SK-N-SH treated with all-trans-retinoic acid at 6 μM for 48 hours (cell line): ENCODE data around the gene PLEKHG3.

Experiments used
- ATAC-seq: fragments of 200-7000 bp; cut with Tn5 transposase; 3 replicates; pipeline ENCODE4 v1.9.1; 2020; ENCODE audit warnings: mild to moderate bottlenecking, moderate library complexity
- ARNTL ChIP-seq: fragments of 450-650 bp; formaldehyde crosslinking; IDR thresholded peaks from 2 replicates; pipeline ENCODE4 v1.5.0; 2020; ENCODE audit warnings: low read depth, mild to moderate bottlenecking, moderate library complexity, borderline replicate concordance
- BACH2 ChIP-seq: fragments of 250-450 bp; sonication (Bioruptor Pico); IDR thresholded peaks from 2 replicates; pipeline ENCODE4 v1.9.0; 2021; ENCODE audit warnings: mild to moderate bottlenecking, borderline replicate concordance
- CREB5 ChIP-seq: fragments of 250-450 bp; sonication (Bioruptor Pico); IDR thresholded peaks from 2 replicates; pipeline ENCODE4 v1.5.1; 2020; ENCODE audit warnings: low read depth, mild to moderate bottlenecking, moderate library complexity
- CSDC2 ChIP-seq: fragments of 250-450 bp; sonication (Bioruptor Pico); IDR thresholded peaks from 2 replicates; pipeline ENCODE4 v1.5.0; 2020; ENCODE audit warnings: mild to moderate bottlenecking, moderate library complexity
- CSRNP3 ChIP-seq: fragments of 250-450 bp; sonication (Bioruptor Pico); IDR thresholded peaks from 2 replicates; pipeline ENCODE4 v1.5.1; 2021; ENCODE audit warnings: mild to moderate bottlenecking, moderate library complexity
- ESRRG ChIP-seq: fragments of 250-450 bp; sonication (Bioruptor Pico); IDR thresholded peaks from 2 replicates; pipeline ENCODE4 v1.6.1; 2021; ENCODE audit warnings: mild to moderate bottlenecking
- GLIS3 ChIP-seq: fragments of 250-450 bp; sonication (Bioruptor Pico); IDR thresholded peaks from 2 replicates; pipeline ENCODE4 v1.5.0; 2020; ENCODE audit warnings: mild to moderate bottlenecking, moderate library complexity
- ISL1 ChIP-seq: fragments of 250-450 bp; sonication (Bioruptor Pico); IDR thresholded peaks from 2 replicates; pipeline ENCODE4 v2.1.2; 2022; ENCODE audit warnings: mild to moderate bottlenecking, moderate library complexity
- OSR1 ChIP-seq: fragments of 250-450 bp; sonication (Bioruptor Pico); IDR thresholded peaks from 2 replicates; pipeline ENCODE4 v1.8.0; 2022; ENCODE audit warnings: moderate library complexity, mild to moderate bottlenecking, inconsistent platforms
- PATZ1 ChIP-seq: fragments of 250-450 bp; sonication (Bioruptor Pico); IDR thresholded peaks from 2 replicates; pipeline ENCODE4 v1.8.0; 2020; ENCODE audit warnings: mild to moderate bottlenecking, moderate library complexity, borderline replicate concordance
- POU6F1 ChIP-seq: fragments of 250-450 bp; sonication (Bioruptor Pico); IDR thresholded peaks from 2 replicates; pipeline ENCODE4 v1.8.0; 2021; ENCODE audit warnings: low read depth, mild to moderate bottlenecking, moderate library complexity, borderline replicate concordance
- PPARA ChIP-seq: fragments of 250-450 bp; sonication (Bioruptor Pico); IDR thresholded peaks from 2 replicates; pipeline ENCODE4 v1.5.0; 2020; ENCODE audit warnings: mild to moderate bottlenecking, borderline replicate concordance
- RARB ChIP-seq: fragments of 250-450 bp; sonication (Bioruptor Pico); IDR thresholded peaks from 2 replicates; pipeline ENCODE4 v1.8.0; 2021; ENCODE audit warnings: mild to moderate bottlenecking, moderate library complexity
- SNAI2 ChIP-seq: fragments of 250-450 bp; sonication (Bioruptor Pico); IDR thresholded peaks from 2 replicates; pipeline ENCODE4 v1.5.0; 2020; ENCODE audit warnings: mild to moderate bottlenecking, moderate library complexity
- TCF4 ChIP-seq: fragments of 250-450 bp; sonication (Bioruptor Pico); IDR thresholded peaks from 2 replicates; pipeline ENCODE4 v1.8.0; 2021; ENCODE audit warnings: mild to moderate bottlenecking, moderate library complexity, borderline replicate concordance
- TOX ChIP-seq: fragments of 250-450 bp; sonication (Bioruptor Pico); IDR thresholded peaks from 2 replicates; pipeline ENCODE4 v1.8.0; 2021; ENCODE audit warnings: mild to moderate bottlenecking, moderate library complexity, borderline replicate concordance
- TSHZ2 ChIP-seq: fragments of 250-450 bp; sonication (Bioruptor Pico); IDR thresholded peaks from 2 replicates; pipeline ENCODE4 v1.5.0; 2020; ENCODE audit warnings: mild to moderate bottlenecking, moderate library complexity
- ZC3H10 ChIP-seq: fragments of 250-450 bp; sonication (Bioruptor Pico); IDR thresholded peaks from 2 replicates; pipeline ENCODE4 v1.5.1; 2021; ENCODE audit warnings: mild to moderate bottlenecking, moderate library complexity
- ZFP3 ChIP-seq: fragments of 250-450 bp; sonication (Bioruptor Pico); IDR thresholded peaks from 2 replicates; pipeline ENCODE4 v1.5.0; 2020; ENCODE audit warnings: mild to moderate bottlenecking, moderate library complexity
- ZFP30 ChIP-seq: fragments of 450-650 bp; formaldehyde crosslinking; IDR thresholded peaks from 2 replicates; pipeline ENCODE4 v1.5.0; 2022; ENCODE audit warnings: mild to moderate bottlenecking, moderate library complexity
- ZNF565 ChIP-seq: fragments of 450-650 bp; formaldehyde crosslinking; conservative IDR thresholded peaks from 2 replicates; pipeline ENCODE4 v1.5.0; 2020; ENCODE audit warnings: low read depth, mild to moderate bottlenecking, moderate library complexity
- ZNF70 ChIP-seq: fragments of 450-650 bp; formaldehyde crosslinking; IDR thresholded peaks from 2 replicates; pipeline ENCODE4 v1.5.0; 2020; ENCODE audit warnings: mild to moderate bottlenecking, moderate library complexity
- ZNF8 ChIP-seq: fragments of 450-650 bp; formaldehyde crosslinking; IDR thresholded peaks from 2 replicates; pipeline ENCODE4 v1.5.0; 2020; ENCODE audit warnings: mild to moderate bottlenecking, moderate library complexity

PLEKHG3 gene

GRCh38 chr14:64725879-64726584 is 21.8 kb downstream of the PLEKHG3 start:
- TF ChIP-seq ZFP3 (CRISPR knock-in tag) (no peak), CSDC2 (CRISPR knock-in tag) (no peak), ZNF565 (CRISPR knock-in tag) (no peak), CREB5 (CRISPR knock-in tag) (no peak), RARB (CRISPR knock-in tag) (no peak)
- ATAC-seq = peak; percentile 16; the same call in 2 of the 3 replicates

- TF ChIP-seq TCF4 (CRISPR knock-in tag) = no peak
- TF ChIP-seq OSR1 (CRISPR knock-in tag) = no peak
- TF ChIP-seq TSHZ2 = no peak
- TF ChIP-seq TOX (CRISPR knock-in tag) = no peak
- TF ChIP-seq GLIS3 (CRISPR knock-in tag) = no peak
- no peak for TF ChIP-seq ZFP30 (CRISPR knock-in tag)
- TF ChIP-seq ZFP3 (CRISPR knock-in tag) = no peak
- no peak for TF ChIP-seq RARB (CRISPR knock-in tag)
- no peak for TF ChIP-seq SNAI2 (CRISPR knock-in tag)
- no peak for TF ChIP-seq ZNF8 (CRISPR knock-in tag)
- no peak for TF ChIP-seq ZNF70
- no peak for TF ChIP-seq ZNF565 (CRISPR knock-in tag)
- TF ChIP-seq CREB5 (CRISPR knock-in tag) = no peak
- TF ChIP-seq CSDC2 (CRISPR knock-in tag) = no peak
- no peak for TF ChIP-seq PATZ1 (CRISPR knock-in tag)
- no peak for TF ChIP-seq POU6F1 (CRISPR knock-in tag)
- peak; percentile 71 for ATAC-seq
Observed at GRCh38 chr14:64726585-64726890, 22.3 kb downstream of the PLEKHG3 start.

GRCh38 chr14:64727551-64728071 is 23.4 kb downstream of the PLEKHG3 start:
- no peak for ATAC-seq
- no peak for TF ChIP-seq OSR1 (CRISPR knock-in tag)
- no peak for TF ChIP-seq RARB (CRISPR knock-in tag)
- no peak for TF ChIP-seq ZNF565 (CRISPR knock-in tag)
- no peak for TF ChIP-seq CREB5 (CRISPR knock-in tag)
- no peak for TF ChIP-seq PPARA (CRISPR knock-in tag)
- TF ChIP-seq TOX (CRISPR knock-in tag) = no peak
- no peak for TF ChIP-seq CSRNP3 (CRISPR knock-in tag)
- TF ChIP-seq PATZ1 (CRISPR knock-in tag) = no peak
- TF ChIP-seq ESRRG (CRISPR knock-in tag) = no peak
- no peak for TF ChIP-seq ZC3H10 (CRISPR knock-in tag)
- no peak for TF ChIP-seq BACH2 (CRISPR knock-in tag)
- TF ChIP-seq SNAI2 (CRISPR knock-in tag) = no peak
- no peak for TF ChIP-seq GLIS3 (CRISPR knock-in tag)
- TF ChIP-seq ISL1 = no peak
- TF ChIP-seq ARNTL (CRISPR knock-in tag) = no peak
- TF ChIP-seq ZFP30 (CRISPR knock-in tag) = no peak
